Ectodermal cell (in vitro differentiated cells): ENCODE measurements around the gene AUTS2.
"Not testable (repeated sequence)": the region's sequence is repeated elsewhere in the genome, so short reads cannot be mapped to it uniquely, and the experiment has no call there.

Experiments
- H3K27ac ChIP-seq: 2 replicates; pipeline ENCODE4 v1.7.0; 2013; ENCODE audit warnings: mild to moderate bottlenecking, low read depth, low read length; ENCODE audit not compliant: insufficient read depth, poor library complexity, severe bottlenecking
- H3K27me3 ChIP-seq: 2 replicates; pipeline ENCODE4 v1.7.0; 2013; ENCODE audit warnings: mild to moderate bottlenecking, low read length; ENCODE audit not compliant: insufficient read depth, control insufficient read depth, poor library complexity, severe bottlenecking
- H3K36me3 ChIP-seq: one replicate; pipeline ENCODE4 v1.7.0; 2013; ENCODE audit warnings: low read length; ENCODE audit not compliant: control insufficient read depth, insufficient read depth
- H3K4me1 ChIP-seq: one replicate; pipeline ENCODE4 v1.7.0; 2013; ENCODE audit warnings: low read length; ENCODE audit not compliant: control insufficient read depth, insufficient read depth
- H3K4me3 ChIP-seq: 2 replicates; pipeline ENCODE4 v1.7.0; 2013; ENCODE audit warnings: low read depth, low read length, control low read depth; ENCODE audit not compliant: insufficient read depth
- H3K9me3 ChIP-seq: 2 replicates; pipeline ENCODE4 v1.7.0; 2013; ENCODE audit warnings: mild to moderate bottlenecking, low read length, moderate library complexity; ENCODE audit not compliant: control insufficient read depth
- WGBS, 2 experiments: methylation state at CpG; one replicate each; pipeline ENCODE4 v1.1.7; 2013; ENCODE audit warnings: missing lambda C conversion rate in 2 of 2; 5-methylcytosine and 5-hydroxymethylcytosine counted together

The AUTS2 gene

GRCh38 chr7:70354409-70355169 lies 756.3 kb downstream of the AUTS2 start:
- no peaks in the 10 kb centered on the region for H3K36me3 ChIP-seq
- no peak overlapping the region for H3K4me3 ChIP-seq
- H3K9me3 ChIP-seq: no peaks in the 10 kb centered on the region
- 87 to 89% methylated on average over 7 to 8 of the region's 8 CpGs for WGBS, 2 experiments
- no peaks in the 10 kb centered on the region for H3K27me3 ChIP-seq
- peaks cover 17% of the 10 kb centered on the region for H3K4me1 ChIP-seq
- H3K27ac ChIP-seq: no peak overlapping the region

DNA sequence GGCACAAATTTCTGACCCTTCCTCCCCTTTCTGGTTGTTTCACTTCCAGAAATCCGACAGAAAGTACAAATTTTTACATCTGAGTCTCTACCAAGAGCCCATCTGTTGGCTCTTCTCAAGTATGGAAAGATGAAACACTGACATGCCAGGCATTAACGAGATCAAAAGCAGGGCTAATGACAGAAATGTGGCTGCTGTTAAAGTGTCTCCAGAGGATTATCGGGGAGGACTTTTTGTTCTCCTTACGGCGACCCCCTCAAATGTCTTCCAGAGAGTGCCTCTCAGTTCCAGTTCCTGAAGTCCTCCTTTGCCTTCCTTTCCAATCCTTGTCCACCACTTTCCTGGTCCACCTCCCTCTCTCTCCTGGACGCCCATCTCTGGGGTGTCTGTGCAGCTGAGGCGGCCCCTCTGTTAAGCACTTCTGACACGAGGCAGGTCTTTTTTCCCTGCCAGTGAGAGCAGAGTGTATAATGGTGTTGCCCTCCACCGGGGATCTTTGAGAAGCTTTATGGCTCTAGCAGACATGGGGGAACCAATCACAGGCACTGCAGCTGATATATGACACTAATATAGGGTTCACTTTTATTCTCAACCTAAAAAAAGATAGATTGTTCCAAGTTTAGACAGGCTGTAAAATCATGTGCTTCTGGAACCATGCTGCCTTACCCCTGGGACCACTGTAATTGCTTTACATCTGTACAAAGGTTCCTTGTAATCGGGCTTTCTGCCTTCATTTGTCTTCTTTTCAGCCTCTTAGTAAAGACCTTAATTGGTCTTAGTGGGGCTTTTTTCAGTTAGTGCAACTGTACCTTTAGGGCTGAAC lies 757.1 kb downstream of the AUTS2 start:
- Histone ChIP-seq H3K36me3 (no peaks in the 10 kb centered on the region), H3K4me3 (no peak overlapping the region), H3K9me3 (no peaks in the 10 kb centered on the region), H3K4me1 (peaks cover 15% of the 10 kb centered on the region), H3K27ac (peak overlapping the region; percentile 17), H3K27me3 (no peaks in the 10 kb centered on the region)
- WGBS, 2 experiments: 78 to 85% methylated on average over 10 of the region's 10 CpGs

- no peak overlapping the region for H3K27ac ChIP-seq
Observed at GRCh38 chr7:70356085-70356786, 758.0 kb downstream of the AUTS2 start.

GRCh38 chr7:70356787-70357328 lies 758.6 kb downstream of the AUTS2 start:
- Histone ChIP-seq H3K4me1 (peaks cover 15% of the 10 kb centered on the region), H3K4me3 (no peak overlapping the region), H3K27ac (no peak overlapping the region), H3K9me3 (no peaks in the 10 kb centered on the region), H3K27me3 (no peaks in the 10 kb centered on the region), H3K36me3 (no peaks in the 10 kb centered on the region)
- WGBS, 2 experiments: 95 to 97% methylated on average over 5 of the region's 5 CpGs

More at GRCh38 chr7:70356085-70356786, 758.0 kb downstream of the AUTS2 start:
- Histone ChIP-seq H3K4me1 (peaks cover 15% of the 10 kb centered on the region), H3K27me3 (no peaks in the 10 kb centered on the region), H3K36me3 (no peaks in the 10 kb centered on the region), H3K4me3 (no peak overlapping the region), H3K9me3 (no peaks in the 10 kb centered on the region)
- 100% methylated on average over 1 of the region's 1 CpG for WGBS, 2 experiments

GRCh38 chr7:70360557-70360956 lies 762.3 kb downstream of the AUTS2 start:
- peaks cover 6% of the 10 kb centered on the region for H3K4me1 ChIP-seq
- H3K4me3 ChIP-seq: no peak overlapping the region
- no peaks in the 10 kb centered on the region for H3K9me3 ChIP-seq
- H3K27ac ChIP-seq: no peak overlapping the region
- 95% methylated on average over 4 of the region's 4 CpGs for WGBS, 2 experiments
- no peaks in the 10 kb centered on the region for H3K27me3 ChIP-seq
- H3K36me3 ChIP-seq: no peaks in the 10 kb centered on the region

DNA sequence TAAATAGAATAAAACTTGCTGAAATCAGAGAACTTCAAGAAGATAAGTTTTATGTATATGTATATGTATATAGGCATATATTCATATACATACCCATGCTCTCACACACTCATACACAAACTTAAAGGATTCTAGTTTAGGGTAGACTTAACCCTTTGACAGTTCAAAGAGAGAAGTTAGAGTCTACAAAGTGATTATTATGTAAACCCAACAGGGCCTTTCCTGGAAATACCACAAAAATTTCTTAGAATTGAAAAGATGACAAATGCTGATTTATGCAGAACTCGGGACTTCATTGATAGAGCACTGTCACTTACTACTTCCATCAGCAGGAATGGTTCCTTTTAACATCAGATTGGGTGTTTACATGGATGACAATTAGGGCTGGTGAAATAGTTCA lies 763.5 kb downstream of the AUTS2 start:
- Histone ChIP-seq H3K4me1 (no peaks in the 10 kb centered on the region), H3K4me3 (no peak overlapping the region), H3K36me3 (no peaks in the 10 kb centered on the region), H3K27ac (no peak overlapping the region), H3K9me3 (no peaks in the 10 kb centered on the region), H3K27me3 (no peaks in the 10 kb centered on the region)
- WGBS, 2 experiments: 100% methylated on average over 1 of the region's 1 CpG

GRCh38 chr7:70364393-70364792 lies 766.1 kb downstream of the AUTS2 start:
- 95 to 100% methylated on average over 2 of the region's 3 CpGs for WGBS, 2 experiments
- H3K36me3 ChIP-seq, H3K4me1 ChIP-seq, H3K27me3 ChIP-seq, H3K27ac ChIP-seq, H3K4me3 ChIP-seq, H3K9me3 ChIP-seq: not testable (repeated sequence)

DNA sequence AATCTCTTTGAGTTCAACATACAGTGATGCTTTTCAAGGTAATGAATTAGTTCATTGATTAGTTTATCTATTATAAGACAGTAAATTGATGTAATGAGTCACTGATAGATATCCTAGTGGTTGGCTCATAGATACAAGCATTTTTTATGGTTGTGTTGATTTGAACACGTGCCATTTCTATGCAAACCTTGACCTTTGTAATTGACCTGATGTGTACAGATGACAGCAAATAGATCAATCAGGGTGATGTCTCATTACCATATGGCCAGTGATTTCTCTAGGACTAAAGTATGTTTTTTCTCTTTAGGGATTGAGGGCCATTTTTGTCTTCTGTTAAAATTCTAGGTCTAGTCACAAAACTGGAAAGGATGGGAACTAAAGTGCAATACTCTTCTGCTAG lies 773.4 kb downstream of the AUTS2 start:
- H3K36me3 ChIP-seq: no peaks in the 10 kb centered on the region
- H3K9me3 ChIP-seq: no peaks in the 10 kb centered on the region
- H3K4me1 ChIP-seq: no peaks in the 10 kb centered on the region
- WGBS, 2 experiments: 83 to 98% methylated on average over 1 of the region's 1 CpG
- no peak overlapping the region for H3K4me3 ChIP-seq
- no peaks in the 10 kb centered on the region for H3K27me3 ChIP-seq
- H3K27ac ChIP-seq: no peak overlapping the region

- H3K27me3 ChIP-seq: no peaks in the 10 kb centered on the region
- no peak overlapping the region for H3K27ac ChIP-seq
- H3K4me1 ChIP-seq: no peaks in the 10 kb centered on the region
- no peaks in the 10 kb centered on the region for H3K36me3 ChIP-seq
- no peak overlapping the region for H3K4me3 ChIP-seq
- WGBS, 2 experiments: 95 to 98% methylated on average over 6 of the region's 6 CpGs
- H3K9me3 ChIP-seq: no peaks in the 10 kb centered on the region
Observed at GRCh38 chr7:70372768-70373515, 774.7 kb downstream of the AUTS2 start.
